Neural progenitor cell (in vitro differentiated cells): ENCODE data around the gene RANBP1. TPM values are rescaled to one million over a fixed set of nuclear protein-coding genes. Genes with fewer than 3 reads are reported as not detected.
A peak's percentile ranks its signal among the peaks of the same experiment; 100 is the strongest.
"Not testable (repeated sequence)": the region's sequence is repeated elsewhere in the genome, so short reads cannot be mapped to it uniquely, and the experiment has no call there.

Experiments
- DNase-seq: peaks from one replicate; pipeline ENCODE4 v3.0.0-alpha.2; 2016; ENCODE audit warnings: low spot score
- H2AFZ ChIP-seq: fragments of 200-600 bp; sonication (generic); replicated peaks from 2 replicates; pipeline ENCODE4 v1.6.1; 2016; ENCODE audit warnings: antibody characterized with exemption
- H3F3A ChIP-seq: fragments of 200-600 bp; sonication (generic); 2 replicates; pipeline ENCODE4 v1.6.1; 2016; ENCODE audit warnings: antibody characterized with exemption, low read depth
- H3K27ac ChIP-seq: fragments of 200-600 bp; sonication (generic); 2 replicates; pipeline ENCODE4 v1.5.1; 2016; ENCODE audit warnings: mild to moderate bottlenecking
- H3K27me3 ChIP-seq: fragments of 200-600 bp; sonication (generic); 2 replicates; pipeline ENCODE4 v1.6.1; 2016; ENCODE audit warnings: mild to moderate bottlenecking, moderate library complexity
- H3K36me3 ChIP-seq: fragments of 200-600 bp; sonication (generic); 2 replicates; pipeline ENCODE4 v1.5.1; 2016
- H3K4me1 ChIP-seq: fragments of 200-600 bp; sonication (generic); 2 replicates; pipeline ENCODE4 v1.6.1; 2016; ENCODE audit warnings: mixed run types
- H3K4me2 ChIP-seq: fragments of 200-600 bp; sonication (generic); 2 replicates; pipeline ENCODE4 v1.6.1; 2016
- H3K4me3 ChIP-seq: fragments of 200-600 bp; sonication (generic); 2 replicates; pipeline ENCODE4 v1.5.1; 2016
- H3K79me2 ChIP-seq: fragments of 200-600 bp; sonication (generic); 2 replicates; pipeline ENCODE4 v1.6.1; 2016; ENCODE audit warnings: low read depth
- H3K9ac ChIP-seq: fragments of 200-600 bp; sonication (generic); 2 replicates; pipeline ENCODE4 v1.6.1; 2016
- H3K9me3 ChIP-seq: fragments of 200-600 bp; sonication (generic); 2 replicates; pipeline ENCODE4 v1.5.1; 2016; ENCODE audit warnings: low read depth
- H4K20me1 ChIP-seq: fragments of 200-600 bp; sonication (generic); 2 replicates; pipeline ENCODE4 v1.6.1; 2016; ENCODE audit warnings: low read depth
- H3K27ac Mint-ChIP-seq: 3 replicates; pipeline ENCODE4 v1.8.0; 2021; ENCODE audit warnings: mixed read lengths
- H3K27me3 Mint-ChIP-seq: 2 replicates; pipeline ENCODE4 v1.8.0; 2022; ENCODE audit warnings: low read depth, mild to moderate bottlenecking, inconsistent platforms, moderate library complexity, mixed read lengths; ENCODE audit not compliant: insufficient read depth
- H3K36me3 Mint-ChIP-seq: 3 replicates; pipeline ENCODE4 v1.8.0; 2021; ENCODE audit warnings: mixed read lengths
- H3K4me1 Mint-ChIP-seq: 3 replicates; pipeline ENCODE4 v1.8.0; 2021; ENCODE audit warnings: mixed read lengths
- H3K4me3 Mint-ChIP-seq: 3 replicates; pipeline ENCODE4 v1.8.0; 2021; ENCODE audit warnings: mild to moderate bottlenecking, moderate library complexity, mixed read lengths
- H3K9me3 Mint-ChIP-seq: 3 replicates; pipeline ENCODE4 v1.8.0; 2020; ENCODE audit warnings: mixed read lengths
- EZH2 ChIP-seq: fragments of 200-600 bp; sonication (generic); IDR thresholded peaks from 2 replicates; pipeline ENCODE4 v1.6.1; 2017; ENCODE audit warnings: antibody characterized with exemption, mild to moderate bottlenecking, moderate library complexity
- EZH2phosphoT487 ChIP-seq: fragments of 200-600 bp; sonication (generic); IDR thresholded peaks from 2 replicates; pipeline ENCODE4 v1.6.1; 2017; ENCODE audit warnings: antibody characterized with exemption
- total RNA-seq: library from RNA; depleted of rRNA; stranded (reverse); fragments of >200 nt; gene quantifications from 2 replicates; pipeline ENCODE4 v1.2.3, GENCODE V29; 2015; ENCODE audit warnings: low replicate concordance
- TF ChIP-seq, protein P1 (sequence below): fragments of 200-600 bp; sonication (generic); IDR thresholded peaks from 2 replicates; pipeline ENCODE4 v1.5.1; 2017; ENCODE audit warnings: antibody characterized with exemption, mild to moderate bottlenecking

The RANBP1 gene
- total RNA-seq, 1 donor from 2014 or later = 918 TPM

DNA sequence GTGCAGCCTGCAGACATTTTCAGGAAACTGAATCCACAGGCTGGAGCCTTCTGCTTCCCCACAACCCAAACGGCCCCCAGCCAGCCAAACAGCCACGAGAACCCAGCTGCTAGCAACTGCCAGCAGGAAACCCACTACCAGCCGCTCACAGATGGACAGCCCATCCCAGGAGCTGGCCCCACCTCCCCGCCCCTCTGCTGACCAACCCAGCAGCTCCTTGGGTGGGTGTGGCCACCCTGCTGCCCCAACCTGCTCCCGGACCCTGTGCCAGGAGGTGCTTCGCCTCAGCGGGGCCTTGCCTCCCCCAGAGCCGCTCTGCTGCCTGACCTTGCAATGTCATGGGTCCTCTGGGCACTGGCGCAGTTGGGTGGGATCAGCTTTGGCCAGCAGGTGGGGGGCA is 43.2 kb downstream of the RANBP1 start:
- peak; percentile 72 for DNase-seq
- H3K27me3 ChIP-seq = no peaks in the 10 kb centered on the region
- H3K79me2 ChIP-seq = no peaks in the 10 kb centered on the region
- Mint-ChIP-seq H3K27ac (no peak overlapping the region), H3K9me3 (no peaks in the 10 kb centered on the region), H3K4me1 (peaks cover 23% of the 10 kb centered on the region), H3K36me3 (no peaks in the 10 kb centered on the region), H3K27me3 (peaks cover 2% of the 10 kb centered on the region), H3K4me3 (no peak overlapping the region)
- peaks cover 2% of the 10 kb centered on the region for H3K4me1 ChIP-seq
- no peak overlapping the region for H3K4me3 ChIP-seq
- H2AFZ ChIP-seq = peak overlapping the region; percentile 42
- H3K9me3 ChIP-seq = no peaks in the 10 kb centered on the region
- H3K4me2 ChIP-seq = no peak overlapping the region
- H3K36me3 ChIP-seq = no peaks in the 10 kb centered on the region
- no peak for TF ChIP-seq EZH2
- no peak for TF ChIP-seq EZH2phosphoT487
- TF ChIP-seq, protein P1, sequence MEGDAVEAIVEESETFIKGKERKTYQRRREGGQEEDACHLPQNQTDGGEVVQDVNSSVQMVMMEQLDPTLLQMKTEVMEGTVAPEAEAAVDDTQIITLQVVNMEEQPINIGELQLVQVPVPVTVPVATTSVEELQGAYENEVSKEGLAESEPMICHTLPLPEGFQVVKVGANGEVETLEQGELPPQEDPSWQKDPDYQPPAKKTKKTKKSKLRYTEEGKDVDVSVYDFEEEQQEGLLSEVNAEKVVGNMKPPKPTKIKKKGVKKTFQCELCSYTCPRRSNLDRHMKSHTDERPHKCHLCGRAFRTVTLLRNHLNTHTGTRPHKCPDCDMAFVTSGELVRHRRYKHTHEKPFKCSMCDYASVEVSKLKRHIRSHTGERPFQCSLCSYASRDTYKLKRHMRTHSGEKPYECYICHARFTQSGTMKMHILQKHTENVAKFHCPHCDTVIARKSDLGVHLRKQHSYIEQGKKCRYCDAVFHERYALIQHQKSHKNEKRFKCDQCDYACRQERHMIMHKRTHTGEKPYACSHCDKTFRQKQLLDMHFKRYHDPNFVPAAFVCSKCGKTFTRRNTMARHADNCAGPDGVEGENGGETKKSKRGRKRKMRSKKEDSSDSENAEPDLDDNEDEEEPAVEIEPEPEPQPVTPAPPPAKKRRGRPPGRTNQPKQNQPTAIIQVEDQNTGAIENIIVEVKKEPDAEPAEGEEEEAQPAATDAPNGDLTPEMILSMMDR = no peak
- H4K20me1 ChIP-seq = no peaks in the 10 kb centered on the region
- no peaks in the 10 kb centered on the region for H3F3A ChIP-seq
- no peak overlapping the region for H3K27ac ChIP-seq
- H3K9ac ChIP-seq = no peak overlapping the region

DNA sequence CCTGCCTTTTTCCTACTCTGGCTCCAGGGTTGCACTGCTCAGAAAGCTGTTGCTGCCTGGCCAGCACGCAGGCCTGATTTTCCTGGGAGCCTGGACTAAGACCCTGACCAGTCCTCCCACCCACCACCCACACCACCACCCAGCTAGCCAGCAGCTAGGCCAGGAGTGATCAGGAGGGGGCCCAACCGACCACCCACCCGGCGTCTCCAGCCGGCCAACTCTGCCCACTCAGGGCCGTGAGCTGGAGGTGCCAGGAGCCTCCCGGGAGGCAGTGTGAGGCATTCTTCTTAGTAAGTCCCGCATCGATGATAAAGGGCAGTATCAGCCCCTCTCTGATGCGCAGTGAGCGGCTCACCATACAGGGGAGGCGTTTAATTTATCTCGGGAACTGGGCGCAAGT is 43.6 kb downstream of the RANBP1 start:
- not testable (repeated sequence) for H3K9me3 ChIP-seq, H3K9ac ChIP-seq, H3K27me3 Mint-ChIP-seq, H3K9me3 Mint-ChIP-seq, H3K4me2 ChIP-seq, H4K20me1 ChIP-seq, H3K4me1 ChIP-seq, H3K4me3 ChIP-seq, H3K79me2 ChIP-seq, H3F3A ChIP-seq, H3K27ac ChIP-seq, H3K36me3 Mint-ChIP-seq, DNase-seq, H3K4me3 Mint-ChIP-seq, H3K27me3 ChIP-seq, H3K36me3 ChIP-seq, H3K27ac Mint-ChIP-seq
- peak overlapping the region; percentile 42 for H2AFZ ChIP-seq
- H3K4me1 Mint-ChIP-seq = peaks cover 20% of the 10 kb centered on the region

DNA sequence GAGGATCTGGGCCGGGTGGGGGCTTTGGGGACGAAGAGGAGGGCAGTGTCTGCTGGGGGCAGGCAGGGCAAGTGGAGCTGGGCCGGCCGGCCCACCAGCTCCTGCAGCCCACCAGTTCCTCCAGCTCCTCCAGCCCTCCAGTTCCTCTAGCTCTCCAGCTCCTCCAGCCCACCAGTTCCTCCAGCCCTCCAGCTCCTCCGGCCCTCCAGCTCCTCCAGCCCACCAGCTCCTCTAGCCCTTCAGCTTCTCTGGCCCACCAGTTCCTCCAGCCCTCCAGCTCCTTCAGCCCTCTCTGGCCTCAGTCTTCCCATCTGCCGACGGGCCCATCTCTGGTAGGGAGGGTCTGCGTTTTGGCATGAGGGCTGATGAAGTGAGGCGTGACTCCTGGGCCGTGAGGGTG is 44.1 kb downstream of the RANBP1 start:
- H4K20me1 ChIP-seq = no peaks in the 10 kb centered on the region
- H3K36me3 ChIP-seq = no peaks in the 10 kb centered on the region
- no peak for DNase-seq
- no peaks in the 10 kb centered on the region for H3K4me1 ChIP-seq
- no peak overlapping the region for H3K4me2 ChIP-seq
- TF ChIP-seq, protein P1 = no peak
- no peak for TF ChIP-seq EZH2phosphoT487
- no peak for TF ChIP-seq EZH2
- H3K4me1 Mint-ChIP-seq = peaks cover 18% of the 10 kb centered on the region
- peaks cover 3% of the 10 kb centered on the region for H3K9me3 Mint-ChIP-seq
- no peaks in the 10 kb centered on the region for H3K79me2 ChIP-seq
- H3K36me3 Mint-ChIP-seq = no peaks in the 10 kb centered on the region
- no peak overlapping the region for H3K4me3 Mint-ChIP-seq
- no peak overlapping the region for H3K4me3 ChIP-seq
- H3K27me3 ChIP-seq = no peaks in the 10 kb centered on the region
- no peaks in the 10 kb centered on the region for H3F3A ChIP-seq
- no peak overlapping the region for H3K27ac Mint-ChIP-seq
- H3K27ac ChIP-seq = no peak overlapping the region
- H2AFZ ChIP-seq = no peak overlapping the region
- H3K9me3 ChIP-seq = no peaks in the 10 kb centered on the region
- H3K27me3 Mint-ChIP-seq = peaks cover 4% of the 10 kb centered on the region
- no peak overlapping the region for H3K9ac ChIP-seq

DNA sequence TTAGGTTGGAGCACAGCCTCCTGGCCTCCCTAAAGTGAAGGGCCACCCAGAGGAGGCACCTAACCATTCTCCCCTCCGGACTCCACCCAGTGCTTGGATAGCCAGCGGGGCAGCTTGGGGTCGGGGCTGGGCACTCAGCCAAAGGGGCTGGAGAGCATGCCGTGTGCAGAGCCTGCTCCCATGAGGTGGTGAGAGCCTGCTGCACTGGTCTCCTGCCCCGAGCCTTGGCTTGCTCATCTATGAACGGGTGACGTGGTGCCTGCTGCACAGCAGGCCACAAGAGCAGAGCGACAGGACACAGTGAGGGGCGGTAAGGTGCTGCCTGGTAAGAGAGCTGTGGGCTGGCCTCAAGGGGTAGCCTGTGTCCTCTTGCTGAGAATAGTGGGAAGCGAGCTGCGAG is 49.0 kb downstream of the RANBP1 start:
- Histone ChIP-seq H3K4me1 (no peaks in the 10 kb centered on the region), H3K27ac (no peak overlapping the region), H3K4me2 (no peak overlapping the region), H3K4me3 (no peak overlapping the region), H3F3A (no peaks in the 10 kb centered on the region), H3K36me3 (no peaks in the 10 kb centered on the region), H2AFZ (no peak overlapping the region), H3K9ac (no peak overlapping the region), H3K79me2 (no peaks in the 10 kb centered on the region), H4K20me1 (no peaks in the 10 kb centered on the region), H3K9me3 (no peaks in the 10 kb centered on the region), H3K27me3 (no peaks in the 10 kb centered on the region)
- Mint-ChIP-seq H3K9me3 (peaks cover 3% of the 10 kb centered on the region), H3K27ac (no peak overlapping the region), H3K4me1 (no peaks in the 10 kb centered on the region), H3K4me3 (no peak overlapping the region), H3K36me3 (no peaks in the 10 kb centered on the region), H3K27me3 (peaks cover 4% of the 10 kb centered on the region)
- DNase-seq = no peak
- TF ChIP-seq, protein P1 = no peak
